Panc1 (cell line): Measurements from ENCODE around the gene FLYWCH1. TPM values are rescaled to one million over a fixed set of nuclear protein-coding genes. Genes with fewer than 3 reads are reported as not detected.

Experiments used
- ATAC-seq: fragments of 200-7000 bp; cut with Tn5 transposase; 2 replicates; pipeline ENCODE4 v1.9.1; 2020; ENCODE audit warnings: mild to moderate bottlenecking, moderate library complexity
- BruUV-seq: library from RNA; stranded (reverse); fragments of 400-500 nt; replicated peaks from 2 replicates; lab custom pipeline; 2021; lab: Mats Ljungman, UMichigan
- CTCF ChIA-PET: fragments of 300-600 bp; sonication (Branson Sonifier 250); formaldehyde crosslinking; loops from one replicate; lab custom pipeline; 2022; ENCODE audit warnings: antibody characterized with exemption; lab: Charles Lee
- POLR2A ChIA-PET: fragments of 300-600 bp; sonication (Branson Sonifier 250); formaldehyde crosslinking; loops from one replicate; lab custom pipeline; 2022; ENCODE audit warnings: antibody characterized with exemption; lab: Charles Lee
- DNase-seq: peaks from one replicate; pipeline ENCODE4 v3.0.0-alpha.2; 2010; ENCODE audit warnings: low read depth, low spot score
- H3K27ac ChIP-seq: 2 replicates; pipeline ENCODE4 v1.5.1; 2011; ENCODE audit warnings: mild to moderate bottlenecking, low read length, inconsistent platforms
- H3K27me3 ChIP-seq: fragments of 200-500 bp; sonication (Bioruptor generic); 2 replicates; pipeline ENCODE4 v1.6.0; 2014; ENCODE audit warnings: low read length, inconsistent platforms; ENCODE audit not compliant: control insufficient read depth, insufficient read depth
- H3K36me3 ChIP-seq: fragments of 200-500 bp; sonication (Bioruptor generic); 2 replicates; pipeline ENCODE4 v1.5.1; 2014; ENCODE audit warnings: inconsistent platforms, mild to moderate bottlenecking, low read length, moderate library complexity; ENCODE audit not compliant: control insufficient read depth, insufficient read depth
- H3K4me1 ChIP-seq: 2 replicates; pipeline ENCODE4 v1.5.1; 2011; ENCODE audit warnings: inconsistent platforms, mild to moderate bottlenecking, low read length, moderate library complexity; ENCODE audit not compliant: control insufficient read depth, insufficient read depth
- H3K4me3 ChIP-seq, 2 experiments: 2 replicates each; pipeline ENCODE4 v1.5.1; 2011 to 2012; ENCODE audit warnings: low read depth in 2 of 2, low read length in 2 of 2, mild to moderate bottlenecking in 2 of 2, inconsistent platforms in 1 of 2, moderate library complexity in 1 of 2
- H3K9me3 ChIP-seq: fragments of 200-500 bp; sonication (Bioruptor generic); 2 replicates; pipeline ENCODE4 v1.5.1; 2014; ENCODE audit warnings: low read depth, mild to moderate bottlenecking, inconsistent platforms, low read length, moderate library complexity; ENCODE audit not compliant: control insufficient read depth, insufficient read depth
- CTCF ChIP-seq: fragments of 450-650 bp; IDR thresholded peaks from 2 replicates; pipeline ENCODE4 v1.5.1; 2017; ENCODE audit warnings: mild to moderate bottlenecking
- POLR2AphosphoS5 ChIP-seq: IDR thresholded peaks from 2 replicates; pipeline ENCODE4 v1.6.1; 2012; ENCODE audit warnings: mild to moderate bottlenecking, low read depth, low read length, moderate library complexity
- SIN3A ChIP-seq: IDR thresholded peaks from 2 replicates; pipeline ENCODE4 v1.6.1; 2012; ENCODE audit warnings: low read depth, mild to moderate bottlenecking, low read length, moderate library complexity, borderline replicate concordance; ENCODE audit not compliant: insufficient read depth
- TCF7L2 ChIP-seq: IDR thresholded peaks from 2 replicates; pipeline ENCODE4 v1.6.1; 2011; ENCODE audit warnings: mild to moderate bottlenecking, low read depth, low read length, inconsistent platforms
- in situ Hi-C: cut with HindIII; loops from 2 replicates; pipeline ENCODE4 v1.10.0; 2016; ENCODE audit warnings: low sequenced_read_pairs, low pct_unique_long_range_greater_than_20kb
- intact Hi-C: fragments of 100-400 bp; cut with micrococcal nuclease; formaldehyde crosslinking; loops from one replicate; pipeline ENCODE4 v1.10.0; 2022; ENCODE audit not compliant: unreplicated experiment
- total RNA-seq: library from RNA; stranded (reverse); gene quantifications from one replicate; pipeline ENCODE4 v1.2.1, GENCODE V29; 2021; ENCODE audit not compliant: unreplicated experiment
- TF ChIP-seq, protein P1 (sequence below), 2 experiments: IDR thresholded peaks; 2 replicates each; pipeline ENCODE4 v1.6.1; 2011 to 2012; ENCODE audit warnings: low read depth in 2 of 2, control low read depth in 1 of 2, low read length in 1 of 2, mild to moderate bottlenecking in 1 of 2, moderate library complexity in 1 of 2; ENCODE audit not compliant: insufficient read depth in 1 of 2

Gene FLYWCH1
- total RNA-seq, 1 experiment from 2014 or later = 67.9 TPM

DNA sequence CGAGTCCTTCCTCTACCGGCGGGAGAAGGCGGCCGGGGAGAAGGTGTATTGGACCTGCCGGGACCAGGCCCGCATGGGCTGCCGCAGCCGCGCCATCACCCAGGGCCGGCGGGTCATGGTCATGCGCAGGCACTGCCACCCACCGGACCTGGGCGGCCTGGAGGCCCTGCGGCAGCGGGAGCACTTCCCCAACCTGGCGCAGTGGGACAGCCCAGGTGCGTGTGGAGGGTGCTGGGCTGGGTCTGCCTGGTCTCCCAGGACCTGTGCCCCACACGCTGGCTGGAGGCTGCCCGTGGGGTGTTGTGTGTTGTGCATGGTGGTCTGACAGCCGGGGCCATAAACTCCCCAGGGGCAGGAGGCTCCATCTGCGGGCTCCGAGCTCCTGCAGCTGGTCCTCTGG lies 25.4 kb downstream of the FLYWCH1 start:
- Histone ChIP-seq H3K4me3 (no peak overlapping the region), H3K9me3 (no peaks in the 10 kb centered on the region), H3K27me3 (no peaks in the 10 kb centered on the region), H3K4me1 (no peaks in the 10 kb centered on the region), H3K27ac (no peak overlapping the region), H3K36me3 (no peaks in the 10 kb centered on the region)
- intact Hi-C loops (no loop called here), in situ Hi-C loops (no loop called here)
- DNase-seq (no peak), ATAC-seq (no peak)
- no peak for TF ChIP-seq SIN3A
- no peak for TF ChIP-seq CTCF
- no peak for TF ChIP-seq TCF7L2
- TF ChIP-seq, protein P1, sequence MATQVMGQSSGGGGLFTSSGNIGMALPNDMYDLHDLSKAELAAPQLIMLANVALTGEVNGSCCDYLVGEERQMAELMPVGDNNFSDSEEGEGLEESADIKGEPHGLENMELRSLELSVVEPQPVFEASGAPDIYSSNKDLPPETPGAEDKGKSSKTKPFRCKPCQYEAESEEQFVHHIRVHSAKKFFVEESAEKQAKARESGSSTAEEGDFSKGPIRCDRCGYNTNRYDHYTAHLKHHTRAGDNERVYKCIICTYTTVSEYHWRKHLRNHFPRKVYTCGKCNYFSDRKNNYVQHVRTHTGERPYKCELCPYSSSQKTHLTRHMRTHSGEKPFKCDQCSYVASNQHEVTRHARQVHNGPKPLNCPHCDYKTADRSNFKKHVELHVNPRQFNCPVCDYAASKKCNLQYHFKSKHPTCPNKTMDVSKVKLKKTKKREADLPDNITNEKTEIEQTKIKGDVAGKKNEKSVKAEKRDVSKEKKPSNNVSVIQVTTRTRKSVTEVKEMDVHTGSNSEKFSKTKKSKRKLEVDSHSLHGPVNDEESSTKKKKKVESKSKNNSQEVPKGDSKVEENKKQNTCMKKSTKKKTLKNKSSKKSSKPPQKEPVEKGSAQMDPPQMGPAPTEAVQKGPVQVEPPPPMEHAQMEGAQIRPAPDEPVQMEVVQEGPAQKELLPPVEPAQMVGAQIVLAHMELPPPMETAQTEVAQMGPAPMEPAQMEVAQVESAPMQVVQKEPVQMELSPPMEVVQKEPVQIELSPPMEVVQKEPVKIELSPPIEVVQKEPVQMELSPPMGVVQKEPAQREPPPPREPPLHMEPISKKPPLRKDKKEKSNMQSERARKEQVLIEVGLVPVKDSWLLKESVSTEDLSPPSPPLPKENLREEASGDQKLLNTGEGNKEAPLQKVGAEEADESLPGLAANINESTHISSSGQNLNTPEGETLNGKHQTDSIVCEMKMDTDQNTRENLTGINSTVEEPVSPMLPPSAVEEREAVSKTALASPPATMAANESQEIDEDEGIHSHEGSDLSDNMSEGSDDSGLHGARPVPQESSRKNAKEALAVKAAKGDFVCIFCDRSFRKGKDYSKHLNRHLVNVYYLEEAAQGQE (IDR thresholded peaks at IDR 0.05; ENCODE audit: insufficient read depth in 1 of 2, low read depth in 2 of 2, low read length in 1 of 2) = no peak
- TF ChIP-seq POLR2AphosphoS5 = no peak
- ChIA-PET CTCF (interaction anchor here (0.6 kb wide), 1 partner anchor 113 kb away, joined by 9 read pairs; no protein-coding TSS in a partner anchor), POLR2A (no interaction called here)
- no TSS peak for BruUV-seq

DNA sequence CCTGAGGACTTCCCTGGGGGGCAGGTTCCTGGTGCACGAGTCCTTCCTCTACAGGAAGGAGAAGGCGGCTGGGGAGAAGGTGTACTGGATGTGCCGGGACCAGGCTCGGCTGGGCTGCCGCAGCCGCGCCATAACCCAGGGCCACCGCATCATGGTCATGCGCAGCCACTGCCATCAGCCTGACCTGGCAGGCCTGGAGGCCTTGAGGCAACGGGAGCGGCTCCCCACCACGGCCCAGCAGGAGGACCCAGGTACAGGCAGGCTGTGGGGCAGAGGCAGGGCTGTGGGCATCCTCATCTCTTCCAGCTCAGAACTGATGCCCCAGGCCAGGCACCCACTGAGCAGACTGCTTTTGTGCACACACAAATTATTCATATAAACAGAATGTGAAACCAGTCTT lies 26.5 kb downstream of the FLYWCH1 start:
- no peak for TF ChIP-seq TCF7L2
- TF ChIP-seq, protein P1 (IDR thresholded peaks at IDR 0.05; ENCODE audit: insufficient read depth in 1 of 2, low read depth in 2 of 2, low read length in 1 of 2) = no peak
- TF ChIP-seq POLR2AphosphoS5 = no peak
- TF ChIP-seq CTCF = no peak
- TF ChIP-seq SIN3A = no peak
- no peaks in the 10 kb centered on the region for H3K4me1 ChIP-seq
- H3K36me3 ChIP-seq = no peaks in the 10 kb centered on the region
- BruUV-seq = no TSS peak
- ChIA-PET CTCF (no interaction called here), POLR2A (no interaction called here)
- no peaks in the 10 kb centered on the region for H3K27me3 ChIP-seq
- intact Hi-C loops (no loop called here), in situ Hi-C loops (no loop called here)
- H3K9me3 ChIP-seq = no peaks in the 10 kb centered on the region
- ATAC-seq = 0 out of 2 replicates have a peak, but pooled peaks have one; percentile 9
- no peak for DNase-seq
- no peak overlapping the region for H3K27ac ChIP-seq
- no peak overlapping the region for H3K4me3 ChIP-seq
